HG03469 (cell line): ENCODE data around the gene SHISAL1.

Experiments used
- ATAC-seq: cut with Tn5 transposase; IDR thresholded peaks from one replicate; pipeline ENCODE4 v1.9.1; 2021; ENCODE audit warnings: mild to moderate bottlenecking, moderate library complexity, moderate number of reproducible peaks; ENCODE audit not compliant: unreplicated experiment

SHISAL1 gene

GRCh38 chr22:44344407-44344806 lies 31.7 kb upstream of the SHISAL1 start:
- no peak for ATAC-seq

GRCh38 chr22:44342347-44342956 lies 29.7 kb upstream of the SHISAL1 start:
- no peak for ATAC-seq

- ATAC-seq: no peak
Observed at GRCh38 chr22:44341431-44342346, 28.9 kb upstream of the SHISAL1 start.

DNA sequence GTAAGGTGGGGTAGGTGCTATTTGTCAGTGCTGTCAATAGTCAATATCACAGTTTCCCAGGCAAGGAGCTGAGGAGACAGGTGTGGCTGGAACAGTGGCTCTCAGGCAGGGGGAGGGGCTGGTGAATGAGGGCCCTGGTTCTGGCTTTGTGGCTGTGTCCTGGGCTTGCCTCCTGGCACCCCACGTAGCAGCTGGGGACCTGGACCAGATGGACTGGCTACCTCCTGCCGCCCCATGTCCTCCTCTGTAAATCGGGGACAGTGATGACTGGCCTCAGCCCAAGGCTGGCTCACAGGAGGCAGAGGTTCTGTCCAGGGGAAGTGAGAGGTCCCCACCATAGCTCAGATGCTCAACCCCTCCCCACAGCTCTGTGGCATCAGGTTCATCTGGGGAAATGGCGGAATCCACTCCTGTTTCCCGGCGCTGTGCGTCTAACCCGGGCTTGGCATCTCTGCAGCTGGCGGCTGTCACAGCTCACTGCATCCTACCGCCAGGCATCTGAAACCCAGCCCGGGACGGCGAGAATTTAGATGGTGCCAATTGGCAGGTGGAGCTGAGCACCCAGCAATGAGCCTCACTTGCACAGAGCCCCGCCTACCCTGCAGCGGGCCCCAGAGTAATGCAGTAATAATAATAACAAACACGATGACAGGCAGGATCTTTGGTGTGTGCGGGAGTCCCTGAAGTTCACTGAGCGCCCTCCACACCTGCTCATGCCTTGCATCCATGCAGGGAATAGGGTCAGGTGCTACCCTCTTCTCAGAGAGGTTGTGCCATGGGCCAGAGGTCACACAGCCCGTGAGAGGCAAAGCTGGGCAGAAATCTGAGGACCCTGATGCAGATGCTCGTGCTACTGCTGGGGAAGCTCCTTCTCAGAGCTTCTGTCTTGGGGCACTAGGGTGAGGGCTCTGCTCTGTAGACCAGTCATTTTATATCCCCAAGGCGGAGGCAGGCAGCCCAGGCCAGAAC lies 27.8 kb upstream of the SHISAL1 start:
- ATAC-seq: no peak

GRCh38 chr22:44338906-44339305 lies 26.2 kb upstream of the SHISAL1 start:
- no peak for ATAC-seq

DNA sequence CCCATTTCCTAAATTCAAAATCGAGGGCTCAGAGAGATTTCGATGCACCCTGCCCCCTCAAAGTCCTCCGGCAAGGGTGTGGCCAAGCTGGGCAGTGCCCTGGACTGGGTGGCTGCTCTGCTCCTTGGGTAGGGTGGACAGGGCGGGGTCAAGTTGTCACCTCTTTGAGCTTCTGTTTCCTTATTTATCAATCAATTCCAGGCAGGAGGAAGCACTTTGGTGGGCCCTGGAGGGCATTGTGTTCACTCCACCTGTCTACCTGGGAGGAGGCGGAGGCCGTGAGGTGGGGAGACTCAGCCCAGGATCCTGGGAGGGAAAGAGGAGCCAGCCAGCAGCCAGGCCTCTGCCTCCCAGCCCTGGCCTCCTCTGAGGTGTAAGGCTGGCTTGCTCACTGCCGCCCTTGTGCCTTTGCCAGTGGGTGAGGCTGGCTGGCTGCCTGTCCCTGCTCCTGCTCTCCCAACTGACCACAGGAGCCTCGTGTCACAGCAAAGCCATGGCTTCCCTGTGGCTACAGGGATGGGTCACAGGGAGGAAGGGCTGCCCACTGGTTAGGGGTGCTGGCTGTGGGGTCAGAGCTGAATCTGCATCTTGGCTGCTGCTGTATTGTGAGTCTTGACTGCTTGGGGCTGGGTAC lies 25.5 kb upstream of the SHISAL1 start:
- no peak for ATAC-seq

DNA sequence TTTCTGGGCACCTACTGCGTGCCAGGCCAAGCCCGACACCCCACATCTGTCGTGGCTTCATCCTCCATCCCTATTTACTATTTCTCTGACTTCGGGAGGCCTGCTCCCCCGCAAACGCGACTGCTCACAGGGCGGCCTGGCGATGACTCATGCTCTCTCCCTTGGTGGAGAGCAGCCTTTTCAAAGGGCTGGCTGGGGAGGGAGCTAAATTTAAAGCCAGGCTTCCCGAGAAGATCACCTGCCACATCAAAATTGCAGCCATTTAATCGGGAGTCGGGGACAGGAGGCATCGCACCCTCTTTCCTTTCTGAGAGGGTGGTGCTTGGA lies 24.9 kb upstream of the SHISAL1 start:
- no peak for ATAC-seq

GRCh38 chr22:44336962-44337677 lies 24.4 kb upstream of the SHISAL1 start:
- ATAC-seq: no peak

GRCh38 chr22:44335903-44336803 lies 23.4 kb upstream of the SHISAL1 start:
- no peak for ATAC-seq

- no peak for ATAC-seq
Observed at GRCh38 chr22:44335066-44335839, 22.5 kb upstream of the SHISAL1 start.

DNA sequence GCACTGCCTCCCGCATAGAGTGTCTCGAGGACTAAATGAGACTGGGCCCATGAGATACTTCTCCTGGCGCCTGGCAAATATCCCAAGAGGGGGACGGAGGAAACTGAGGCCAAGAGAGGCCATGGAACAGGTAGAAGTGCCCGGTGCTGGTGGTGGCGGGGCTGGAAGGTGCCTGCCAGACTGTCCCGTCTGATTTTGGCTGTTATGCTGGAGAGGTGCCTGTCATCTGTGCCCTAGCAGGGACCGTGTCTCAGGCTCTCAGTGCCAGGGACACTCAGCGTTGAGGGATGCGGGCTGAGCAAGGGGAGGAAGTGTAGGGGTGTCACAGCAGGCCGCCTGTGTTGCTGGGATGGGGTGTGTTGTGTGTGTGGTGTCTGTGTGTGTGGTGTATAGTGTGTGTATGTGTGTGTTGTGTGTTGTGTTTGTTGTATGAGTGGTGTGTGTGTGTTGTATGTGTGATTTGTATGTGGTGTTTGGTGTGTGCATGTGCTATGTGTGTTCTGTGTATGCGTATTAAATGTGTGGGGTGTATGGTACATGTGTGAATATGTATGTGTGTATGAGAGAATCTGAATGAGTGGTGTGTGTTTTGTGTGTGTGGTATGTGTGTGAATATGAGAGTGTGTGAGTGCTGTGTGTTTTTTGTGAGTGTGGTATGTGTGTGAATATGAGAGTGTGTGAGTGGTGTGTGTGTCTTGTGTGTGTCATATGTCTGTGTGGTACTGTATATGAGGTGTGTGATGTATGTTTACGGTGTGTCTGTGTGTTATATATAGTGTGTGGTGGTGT lies 21.3 kb upstream of the SHISAL1 start:
- no peak for ATAC-seq

- no peak for ATAC-seq
Observed at GRCh38 chr22:44332946-44333345, 20.2 kb upstream of the SHISAL1 start.

GRCh38 chr22:44331881-44332714 lies 19.3 kb upstream of the SHISAL1 start:
- no peak for ATAC-seq

DNA sequence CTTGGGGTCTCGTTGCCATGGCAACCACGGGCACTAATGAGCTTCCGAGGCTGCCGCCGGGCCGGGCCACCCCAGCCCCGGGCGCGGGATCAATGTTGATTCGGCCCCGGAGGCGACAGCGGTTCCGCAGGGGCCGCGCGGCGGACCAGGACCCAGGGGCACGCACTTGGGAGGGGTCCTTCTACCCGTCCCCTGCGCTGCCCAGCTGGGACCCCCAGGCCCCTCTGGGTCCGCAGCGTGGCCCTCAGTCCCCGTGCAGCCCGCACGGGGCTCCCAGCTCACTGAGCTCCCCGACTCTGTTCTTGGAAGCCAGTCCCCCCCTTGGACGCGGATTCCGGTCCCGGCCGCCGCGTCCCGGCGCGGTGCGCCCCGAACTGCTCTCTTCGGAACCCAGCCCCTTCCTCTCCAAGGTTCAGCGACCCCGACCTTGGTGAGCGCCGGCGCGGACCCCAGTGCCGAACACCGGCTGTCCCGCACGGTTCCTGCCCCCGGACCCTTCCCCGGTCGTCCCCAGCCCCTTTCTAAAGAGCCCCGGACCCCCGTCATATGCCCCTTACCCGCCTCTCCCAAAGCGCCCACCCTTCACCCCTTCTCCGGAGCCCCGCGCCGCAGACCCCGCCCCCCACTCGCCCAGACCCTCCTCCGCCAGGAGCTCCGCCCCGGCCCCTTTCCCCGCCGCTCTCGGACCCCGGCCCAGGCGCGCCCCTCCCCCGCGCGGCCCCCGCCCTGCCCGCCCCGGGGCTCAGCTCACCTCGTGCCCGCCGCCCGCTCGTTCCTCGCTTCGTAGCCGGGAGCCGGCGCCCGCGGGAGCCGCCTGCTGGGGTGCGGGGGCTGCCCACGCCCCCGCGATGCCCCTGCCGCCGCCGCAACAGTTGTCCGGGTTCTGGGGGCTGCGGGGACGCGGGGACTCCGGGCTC lies 18.3 kb upstream of the SHISAL1 start:
- ATAC-seq: no peak

GRCh38 chr22:44330188-44330743 lies 17.5 kb upstream of the SHISAL1 start:
- ATAC-seq: no peak
